ACC112 (cell line): ENCODE measurements around the gene SLC38A10.

Experiments used
- H2AFZ ChIP-seq: fragments of 200-600 bp; sonication (generic); one replicate; pipeline ENCODE4 v1.6.0; 2017; ENCODE audit warnings: antibody characterized with exemption, low read length; ENCODE audit not compliant: unreplicated experiment
- H3K27ac ChIP-seq: fragments of 200-600 bp; sonication (generic); 2 replicates; pipeline ENCODE4 v1.5.1; 2014; ENCODE audit warnings: low read depth, mild to moderate bottlenecking, antibody characterized with exemption, low read length, moderate library complexity
- H3K27me3 ChIP-seq: fragments of 200-600 bp; sonication (generic); 2 replicates; pipeline ENCODE4 v1.6.1; 2014; ENCODE audit warnings: mild to moderate bottlenecking, antibody characterized with exemption, low read length, moderate library complexity, mixed read lengths; ENCODE audit not compliant: insufficient read depth
- H3K36me3 ChIP-seq: fragments of 200-600 bp; sonication (generic); 2 replicates; pipeline ENCODE4 v1.6.1; 2016; ENCODE audit warnings: mild to moderate bottlenecking, antibody characterized with exemption, low read length, moderate library complexity, mixed read lengths; ENCODE audit not compliant: insufficient read depth
- H3K4me1 ChIP-seq: fragments of 200-600 bp; sonication (generic); one replicate; pipeline ENCODE4 v1.6.1; 2016; ENCODE audit warnings: low read length, mixed read lengths; ENCODE audit not compliant: insufficient read depth, unreplicated experiment, control insufficient read depth
- H3K4me3 ChIP-seq: fragments of 200-600 bp; sonication (generic); 2 replicates; pipeline ENCODE4 v1.5.1; 2014; ENCODE audit warnings: mild to moderate bottlenecking, low read depth, low read length
- H3K79me2 ChIP-seq: fragments of 200-600 bp; sonication (generic); one replicate; pipeline ENCODE4 v1.6.0; 2016; ENCODE audit warnings: low read length; ENCODE audit not compliant: control insufficient read depth, unreplicated experiment, insufficient read depth

The SLC38A10 gene

GRCh38 chr17:81251094-81251708 is 43.9 kb downstream of the SLC38A10 start:
- Histone ChIP-seq H3K27me3 (no peaks in the 10 kb centered on the region), H3K4me3 (no peak overlapping the region), H3K27ac (no peak overlapping the region), H2AFZ (no peak overlapping the region), H3K4me1 (peaks cover 2% of the 10 kb centered on the region), H3K79me2 (no peaks in the 10 kb centered on the region), H3K36me3 (peaks cover 6% of the 10 kb centered on the region; the same call in 1 of the 2 replicates)

DNA sequence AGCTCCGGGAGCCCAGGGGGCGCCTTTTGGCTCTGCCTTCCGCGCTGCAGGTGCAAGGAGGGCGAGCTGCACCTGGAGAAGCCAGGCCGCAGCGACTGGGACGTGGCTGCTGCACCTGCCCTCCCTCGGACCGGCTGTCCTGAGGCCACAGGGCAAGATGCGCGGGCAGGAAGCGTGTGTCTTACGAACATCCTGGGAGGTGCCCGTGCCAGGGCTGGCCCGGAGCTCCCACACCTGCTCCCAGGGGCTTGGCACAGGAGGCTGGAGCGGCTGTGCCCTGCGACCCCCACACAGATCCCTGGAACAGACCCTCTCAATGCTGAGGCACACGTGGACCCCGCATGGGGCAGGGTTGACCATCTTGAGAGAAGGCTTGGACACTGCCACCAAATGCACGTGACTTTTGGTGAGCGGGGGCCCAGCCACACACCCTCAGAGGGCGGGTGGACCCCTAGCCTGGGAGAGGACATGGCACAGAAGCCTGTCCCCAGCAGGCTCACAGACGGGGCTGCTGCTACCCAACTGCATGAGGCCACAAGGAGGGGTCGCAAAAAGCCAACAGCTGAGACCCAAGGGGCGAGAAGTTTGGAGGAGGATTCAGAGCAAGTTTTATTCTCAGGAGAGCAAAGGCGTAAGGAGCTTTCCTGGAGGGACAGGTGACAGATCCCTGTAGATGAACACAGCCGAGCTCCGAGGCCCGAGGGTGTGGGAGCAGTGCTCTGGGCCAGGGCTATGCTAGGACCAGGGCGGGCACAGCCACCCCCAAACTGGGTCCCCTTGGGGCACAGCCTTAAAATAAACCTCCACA is 44.6 kb downstream of the SLC38A10 start:
- Histone ChIP-seq H3K4me1 (no peaks in the 10 kb centered on the region), H2AFZ (no peak overlapping the region), H3K36me3 (peaks cover 6% of the 10 kb centered on the region; the same call in 1 of the 2 replicates), H3K79me2 (no peaks in the 10 kb centered on the region), H3K27me3 (no peaks in the 10 kb centered on the region), H3K27ac (no peak overlapping the region), H3K4me3 (no peak overlapping the region)

GRCh38 chr17:81249223-81250040 is 45.7 kb downstream of the SLC38A10 start:
- Histone ChIP-seq H3K27ac (no peak overlapping the region), H3K79me2 (no peaks in the 10 kb centered on the region), H3K27me3 (no peaks in the 10 kb centered on the region), H3K36me3 (peaks cover 6% of the 10 kb centered on the region; the same call in 1 of the 2 replicates), H3K4me1 (peaks cover 9% of the 10 kb centered on the region), H3K4me3 (no peak overlapping the region), H2AFZ (no peak overlapping the region)

DNA sequence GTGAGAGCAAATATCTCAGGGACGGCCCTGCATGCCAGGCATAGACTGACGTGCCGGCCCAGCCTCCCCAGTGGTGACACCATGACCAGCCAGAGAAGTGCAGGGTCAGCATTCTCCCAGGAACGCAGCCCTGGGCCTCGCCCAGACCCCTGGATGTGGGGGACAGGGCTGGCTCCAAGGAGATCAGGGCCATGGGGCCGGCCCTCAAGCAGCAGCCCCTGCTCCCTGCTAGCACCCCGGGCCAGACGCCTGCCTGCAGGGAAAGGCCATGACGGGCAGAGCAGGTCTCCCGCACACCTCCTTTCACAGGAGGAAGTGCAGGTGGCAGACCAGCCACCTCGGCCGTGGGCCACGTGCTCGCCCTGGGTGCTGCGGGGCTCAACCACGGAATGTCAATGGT is 46.5 kb downstream of the SLC38A10 start:
- Histone ChIP-seq H2AFZ (no peak overlapping the region), H3K79me2 (no peaks in the 10 kb centered on the region), H3K27me3 (no peaks in the 10 kb centered on the region), H3K27ac (no peak overlapping the region), H3K4me3 (no peak overlapping the region), H3K4me1 (peaks cover 9% of the 10 kb centered on the region), H3K36me3 (peaks cover 6% of the 10 kb centered on the region; the same call in 1 of the 2 replicates)

DNA sequence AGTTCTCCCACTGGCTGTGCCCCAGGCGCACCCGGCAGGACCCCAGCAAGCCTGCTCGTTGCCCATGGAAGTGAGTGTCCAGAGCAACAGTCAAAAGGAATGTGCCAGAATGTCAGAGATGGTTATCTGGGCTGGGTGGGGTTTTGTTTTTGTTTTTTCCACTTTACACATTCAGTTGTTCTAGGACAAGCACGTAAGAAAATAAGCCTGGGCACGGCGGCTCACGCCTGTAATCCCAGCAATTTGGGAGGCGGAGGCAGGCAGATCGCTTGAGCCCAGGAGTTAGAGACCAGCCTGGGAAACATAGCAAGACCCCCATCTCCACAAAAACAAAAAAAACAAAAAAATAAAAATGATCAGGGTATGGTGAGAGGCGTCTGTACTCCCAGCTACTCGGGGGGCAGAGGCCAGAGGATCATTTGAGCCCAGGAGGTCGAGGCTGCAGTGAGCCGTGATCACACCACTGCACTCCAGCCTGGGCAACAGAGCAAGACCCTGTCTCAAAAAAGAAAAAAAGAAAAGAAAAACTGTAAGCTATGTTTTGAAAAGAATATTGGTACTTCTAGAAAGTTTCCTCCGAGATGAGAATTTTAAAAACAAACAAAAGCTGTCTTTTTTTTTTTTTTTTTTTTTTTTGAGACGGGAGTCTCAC is 47.6 kb downstream of the SLC38A10 start:
- Histone ChIP-seq H3K79me2 (no peaks in the 10 kb centered on the region), H3K27ac (no peak overlapping the region), H3K27me3 (no peaks in the 10 kb centered on the region), H3K4me3 (no peak overlapping the region), H3K36me3 (peaks cover 6% of the 10 kb centered on the region; the same call in 1 of the 2 replicates), H3K4me1 (peaks cover 9% of the 10 kb centered on the region), H2AFZ (no peak overlapping the region)

- Histone ChIP-seq H3K36me3 (peaks cover 6% of the 10 kb centered on the region; the same call in 1 of the 2 replicates), H3K79me2 (peaks cover 2% of the 10 kb centered on the region), H3K4me1 (peaks cover 9% of the 10 kb centered on the region), H3K4me3 (no peak overlapping the region), H3K27me3 (no peaks in the 10 kb centered on the region), H2AFZ (no peak overlapping the region), H3K27ac (no peak overlapping the region)
Measured at GRCh38 chr17:81246679-81247338, 48.3 kb downstream of the SLC38A10 start.

GRCh38 chr17:81246343-81246670 is 48.8 kb downstream of the SLC38A10 start:
- Histone ChIP-seq H3K27me3 (no peaks in the 10 kb centered on the region), H2AFZ (no peak overlapping the region), H3K4me1 (peaks cover 9% of the 10 kb centered on the region), H3K27ac (no peak overlapping the region), H3K36me3 (peaks cover 8% of the 10 kb centered on the region; the same call in 1 of the 2 replicates), H3K79me2 (peaks cover 7% of the 10 kb centered on the region), H3K4me3 (no peak overlapping the region)

DNA sequence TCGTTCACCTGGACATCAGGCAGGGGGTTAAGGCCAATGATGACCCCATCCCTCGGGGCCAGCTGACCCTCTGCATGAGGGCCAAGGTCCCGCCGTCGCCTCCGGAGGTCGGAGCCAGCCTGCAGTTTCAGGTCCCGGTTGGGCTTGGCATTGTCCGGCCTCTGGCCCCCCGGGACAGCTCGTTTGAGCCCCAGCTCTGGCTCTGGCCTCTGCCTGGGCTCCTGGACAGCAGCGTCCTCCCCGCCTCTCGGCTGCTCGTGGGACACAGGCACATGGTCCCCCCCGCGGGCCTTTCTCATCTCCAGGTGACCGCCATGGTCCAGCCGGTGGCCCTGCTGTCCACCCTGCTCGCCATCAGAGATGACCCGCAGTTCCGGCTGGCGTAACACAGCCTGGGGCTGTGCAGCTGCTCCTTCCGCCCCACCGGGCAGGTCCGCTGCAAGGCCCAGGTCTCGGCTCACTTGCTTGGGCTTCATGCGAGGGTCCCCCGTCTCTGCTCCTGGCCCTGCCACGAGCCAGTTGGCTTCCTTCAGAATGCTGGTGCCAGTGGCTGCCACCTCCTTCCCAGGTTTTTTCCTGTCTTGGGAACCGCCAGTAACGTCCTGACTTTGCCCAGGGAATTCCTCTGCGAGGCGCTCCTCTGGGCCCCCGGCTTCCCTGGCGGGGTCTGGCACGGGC is 49.3 kb downstream of the SLC38A10 start:
- H3K4me1 ChIP-seq, result peaks cover 9% of the 10 kb centered on the region
- no peaks in the 10 kb centered on the region for H3K27me3 ChIP-seq

GRCh38 chr17:81245024-81245664 is 50.0 kb downstream of the SLC38A10 start:
- peaks cover 18% of the 10 kb centered on the region for H3K79me2 ChIP-seq
- no peak overlapping the region for H2AFZ ChIP-seq
- H3K27ac ChIP-seq, result no peak overlapping the region
- H3K27me3 ChIP-seq, result no peaks in the 10 kb centered on the region
- peaks cover 6% of the 10 kb centered on the region; the same call in 1 of the 2 replicates for H3K36me3 ChIP-seq
- H3K4me1 ChIP-seq, result peaks cover 9% of the 10 kb centered on the region
- H3K4me3 ChIP-seq, result no peak overlapping the region

More for the DNA sequence above, 49.3 kb downstream of the SLC38A10 start:
- Histone ChIP-seq H3K27ac (no peak overlapping the region), H3K36me3 (peaks cover 8% of the 10 kb centered on the region; the same call in 1 of the 2 replicates), H2AFZ (no peak overlapping the region), H3K4me3 (no peak overlapping the region), H3K79me2 (peaks cover 11% of the 10 kb centered on the region)
